ENCODE results near the gene PLCB3. TPM values are rescaled to one million over a fixed set of nuclear protein-coding genes. Genes with fewer than 3 reads are reported as not detected.

PLCB3 gene
- total and polyA plus RNA-seq, 2 experiments from 2014 or later, result 28.1 to 103 TPM

DNA sequence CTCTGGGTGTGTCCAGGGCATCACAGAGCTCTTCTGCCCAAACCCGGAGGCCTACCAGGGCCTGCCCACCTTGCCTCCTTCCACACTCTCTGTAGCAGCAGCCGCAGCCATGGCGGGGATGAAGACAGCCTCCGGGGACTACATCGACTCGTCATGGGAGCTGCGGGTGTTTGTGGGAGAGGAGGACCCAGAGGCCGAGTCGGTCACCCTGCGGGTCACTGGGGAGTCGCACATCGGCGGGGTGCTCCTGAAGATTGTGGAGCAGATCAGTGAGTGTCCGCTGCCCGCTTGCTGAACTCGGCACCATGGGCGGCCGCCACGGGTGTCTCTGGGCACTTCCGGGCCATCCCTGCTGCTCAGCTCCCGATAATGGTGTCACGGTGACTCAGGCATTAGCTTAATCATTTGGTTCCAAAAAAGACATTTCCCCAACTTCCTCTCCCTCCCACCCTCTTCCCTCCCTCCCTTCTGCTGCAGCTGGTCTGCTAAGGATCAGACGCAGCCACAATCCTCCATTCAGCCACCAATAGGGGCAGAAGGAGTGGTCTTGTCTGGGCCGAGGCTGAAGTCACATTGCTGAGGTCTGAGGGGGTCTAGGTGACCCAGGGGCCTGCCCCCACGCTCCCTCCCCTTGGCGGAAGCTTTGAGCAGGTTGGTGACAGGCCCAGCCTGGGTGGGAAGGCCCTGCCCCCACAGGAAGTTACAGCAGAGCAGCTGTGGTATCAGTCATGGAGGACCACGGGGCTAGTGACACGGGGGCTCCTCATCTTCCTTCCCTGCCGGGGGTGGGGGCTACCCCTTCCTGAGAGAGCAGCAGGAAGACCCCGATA lies 43.9 kb upstream of the PLCB3 start (continued):
- TF ChIP-seq, protein P1, sequence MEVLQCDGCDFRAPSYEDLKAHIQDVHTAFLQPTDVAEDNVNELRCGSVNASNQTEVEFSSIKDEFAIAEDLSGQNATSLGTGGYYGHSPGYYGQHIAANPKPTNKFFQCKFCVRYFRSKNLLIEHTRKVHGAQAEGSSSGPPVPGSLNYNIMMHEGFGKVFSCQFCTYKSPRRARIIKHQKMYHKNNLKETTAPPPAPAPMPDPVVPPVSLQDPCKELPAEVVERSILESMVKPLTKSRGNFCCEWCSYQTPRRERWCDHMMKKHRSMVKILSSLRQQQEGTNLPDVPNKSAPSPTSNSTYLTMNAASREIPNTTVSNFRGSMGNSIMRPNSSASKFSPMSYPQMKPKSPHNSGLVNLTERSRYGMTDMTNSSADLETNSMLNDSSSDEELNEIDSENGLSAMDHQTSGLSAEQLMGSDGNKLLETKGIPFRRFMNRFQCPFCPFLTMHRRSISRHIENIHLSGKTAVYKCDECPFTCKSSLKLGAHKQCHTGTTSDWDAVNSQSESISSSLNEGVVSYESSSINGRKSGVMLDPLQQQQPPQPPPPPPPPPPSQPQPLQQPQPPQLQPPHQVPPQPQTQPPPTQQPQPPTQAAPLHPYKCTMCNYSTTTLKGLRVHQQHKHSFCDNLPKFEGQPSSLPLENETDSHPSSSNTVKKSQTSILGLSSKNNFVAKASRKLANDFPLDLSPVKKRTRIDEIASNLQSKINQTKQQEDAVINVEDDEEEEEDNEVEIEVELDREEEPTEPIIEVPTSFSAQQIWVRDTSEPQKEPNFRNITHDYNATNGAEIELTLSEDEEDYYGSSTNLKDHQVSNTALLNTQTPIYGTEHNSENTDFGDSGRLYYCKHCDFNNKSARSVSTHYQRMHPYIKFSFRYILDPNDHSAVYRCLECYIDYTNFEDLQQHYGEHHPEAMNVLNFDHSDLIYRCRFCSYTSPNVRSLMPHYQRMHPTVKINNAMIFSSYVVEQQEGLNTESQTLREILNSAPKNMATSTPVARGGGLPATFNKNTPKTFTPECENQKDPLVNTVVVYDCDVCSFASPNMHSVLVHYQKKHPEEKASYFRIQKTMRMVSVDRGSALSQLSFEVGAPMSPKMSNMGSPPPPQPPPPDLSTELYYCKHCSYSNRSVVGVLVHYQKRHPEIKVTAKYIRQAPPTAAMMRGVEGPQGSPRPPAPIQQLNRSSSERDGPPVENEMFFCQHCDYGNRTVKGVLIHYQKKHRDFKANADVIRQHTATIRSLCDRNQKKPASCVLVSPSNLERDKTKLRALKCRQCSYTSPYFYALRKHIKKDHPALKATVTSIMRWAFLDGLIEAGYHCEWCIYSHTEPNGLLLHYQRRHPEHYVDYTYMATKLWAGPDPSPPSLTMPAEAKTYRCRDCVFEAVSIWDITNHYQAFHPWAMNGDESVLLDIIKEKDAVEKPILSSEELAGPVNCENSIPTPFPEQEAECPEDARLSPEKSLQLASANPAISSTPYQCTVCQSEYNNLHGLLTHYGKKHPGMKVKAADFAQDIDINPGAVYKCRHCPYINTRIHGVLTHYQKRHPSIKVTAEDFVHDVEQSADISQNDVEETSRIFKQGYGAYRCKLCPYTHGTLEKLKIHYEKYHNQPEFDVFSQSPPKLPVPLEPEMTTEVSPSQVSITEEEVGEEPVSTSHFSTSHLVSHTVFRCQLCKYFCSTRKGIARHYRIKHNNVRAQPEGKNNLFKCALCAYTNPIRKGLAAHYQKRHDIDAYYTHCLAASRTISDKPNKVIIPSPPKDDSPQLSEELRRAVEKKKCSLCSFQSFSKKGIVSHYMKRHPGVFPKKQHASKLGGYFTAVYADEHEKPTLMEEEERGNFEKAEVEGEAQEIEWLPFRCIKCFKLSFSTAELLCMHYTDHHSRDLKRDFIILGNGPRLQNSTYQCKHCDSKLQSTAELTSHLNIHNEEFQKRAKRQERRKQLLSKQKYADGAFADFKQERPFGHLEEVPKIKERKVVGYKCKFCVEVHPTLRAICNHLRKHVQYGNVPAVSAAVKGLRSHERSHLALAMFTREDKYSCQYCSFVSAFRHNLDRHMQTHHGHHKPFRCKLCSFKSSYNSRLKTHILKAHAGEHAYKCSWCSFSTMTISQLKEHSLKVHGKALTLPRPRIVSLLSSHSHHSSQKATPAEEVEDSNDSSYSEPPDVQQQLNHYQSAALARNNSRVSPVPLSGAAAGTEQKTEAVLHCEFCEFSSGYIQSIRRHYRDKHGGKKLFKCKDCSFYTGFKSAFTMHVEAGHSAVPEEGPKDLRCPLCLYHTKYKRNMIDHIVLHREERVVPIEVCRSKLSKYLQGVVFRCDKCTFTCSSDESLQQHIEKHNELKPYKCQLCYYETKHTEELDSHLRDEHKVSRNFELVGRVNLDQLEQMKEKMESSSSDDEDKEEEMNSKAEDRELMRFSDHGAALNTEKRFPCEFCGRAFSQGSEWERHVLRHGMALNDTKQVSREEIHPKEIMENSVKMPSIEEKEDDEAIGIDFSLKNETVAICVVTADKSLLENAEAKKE (CRISPR knock-in tag; IDR thresholded peaks at IDR 0.05), result no peak

DNA sequence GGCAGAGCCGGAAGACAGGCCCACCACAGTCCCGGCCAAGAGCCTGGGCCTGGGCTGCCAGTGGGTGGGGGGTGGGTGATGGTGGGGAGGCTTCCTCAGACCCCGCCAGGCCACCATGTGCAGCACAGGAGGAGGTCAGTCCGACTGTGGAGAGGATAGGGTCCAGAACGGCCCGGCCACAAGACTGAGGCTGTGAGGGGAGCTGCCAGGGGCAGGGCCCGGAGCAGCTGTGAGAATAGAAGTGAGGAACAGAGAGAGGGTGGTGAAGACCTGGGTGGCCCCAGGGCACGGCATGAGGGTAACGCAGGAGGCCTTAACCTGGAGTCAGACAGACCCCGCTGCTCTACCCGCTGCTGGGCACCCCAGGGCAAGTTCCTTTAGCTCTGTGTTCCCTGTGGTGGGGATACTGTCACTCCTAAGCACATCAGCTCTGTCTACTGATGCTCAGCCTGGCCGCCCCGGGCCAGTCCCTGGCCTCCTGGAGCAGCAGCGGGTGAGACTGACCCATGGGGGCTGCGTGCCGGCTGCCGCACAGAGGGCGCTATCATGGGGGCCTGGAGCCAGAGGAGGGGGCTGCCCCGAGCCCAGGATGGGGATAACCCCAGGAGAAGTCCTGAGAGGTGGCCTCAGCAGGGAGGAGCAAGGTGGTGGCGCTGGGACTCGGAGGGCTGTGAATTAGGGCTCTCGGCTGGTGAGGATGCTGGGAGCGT lies 43.1 kb upstream of the PLCB3 start:
- DNase-seq (ENCODE audit: low spot score) (no peak), ATAC-seq (no peak)
- no peaks in the 10 kb centered on the region for H3K27me3 ChIP-seq (ENCODE audit: insufficient read depth)
- H3K36me3 ChIP-seq (ENCODE audit: insufficient read depth), result peaks cover 14% of the 10 kb centered on the region
- no peak for TF ChIP-seq EZH2phosphoT487 (IDR thresholded peaks at IDR 0.05; ENCODE audit: unreplicated experiment)
- TF ChIP-seq, protein P2, sequence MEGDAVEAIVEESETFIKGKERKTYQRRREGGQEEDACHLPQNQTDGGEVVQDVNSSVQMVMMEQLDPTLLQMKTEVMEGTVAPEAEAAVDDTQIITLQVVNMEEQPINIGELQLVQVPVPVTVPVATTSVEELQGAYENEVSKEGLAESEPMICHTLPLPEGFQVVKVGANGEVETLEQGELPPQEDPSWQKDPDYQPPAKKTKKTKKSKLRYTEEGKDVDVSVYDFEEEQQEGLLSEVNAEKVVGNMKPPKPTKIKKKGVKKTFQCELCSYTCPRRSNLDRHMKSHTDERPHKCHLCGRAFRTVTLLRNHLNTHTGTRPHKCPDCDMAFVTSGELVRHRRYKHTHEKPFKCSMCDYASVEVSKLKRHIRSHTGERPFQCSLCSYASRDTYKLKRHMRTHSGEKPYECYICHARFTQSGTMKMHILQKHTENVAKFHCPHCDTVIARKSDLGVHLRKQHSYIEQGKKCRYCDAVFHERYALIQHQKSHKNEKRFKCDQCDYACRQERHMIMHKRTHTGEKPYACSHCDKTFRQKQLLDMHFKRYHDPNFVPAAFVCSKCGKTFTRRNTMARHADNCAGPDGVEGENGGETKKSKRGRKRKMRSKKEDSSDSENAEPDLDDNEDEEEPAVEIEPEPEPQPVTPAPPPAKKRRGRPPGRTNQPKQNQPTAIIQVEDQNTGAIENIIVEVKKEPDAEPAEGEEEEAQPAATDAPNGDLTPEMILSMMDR (conservative IDR thresholded peaks at IDR 0.05; ENCODE audit: low read depth in 2 of 2), result 0 out of 4 replicates have a peak, but pooled peaks of 1 of the 2 experiments have one; percentile 4
- H3K4me3 ChIP-seq, result no peak overlapping the region
- peaks cover 7% of the 10 kb centered on the region for H4K20me1 ChIP-seq (replicated peaks; ENCODE audit: insufficient read depth)
- H3K4me2 ChIP-seq, result no peak overlapping the region
- no peak overlapping the region for H3K27ac ChIP-seq (ENCODE audit: low read depth)
- no peaks in the 10 kb centered on the region for H3K9me2 ChIP-seq (ENCODE audit: insufficient read depth)
- Mint-ChIP-seq H3K27me3 (ENCODE audit: insufficient read depth, low read depth, poor library complexity) (peaks cover 18% of the 10 kb centered on the region), H3K4me1 (peaks cover 16% of the 10 kb centered on the region), H3K36me3 (ENCODE audit: low read depth) (peaks cover 37% of the 10 kb centered on the region), H3K27ac (no peak overlapping the region), H3K9me3 (no peaks in the 10 kb centered on the region), H3K4me3 (no peak overlapping the region; the same call in 2 of the 3 replicates)
- H3F3A ChIP-seq (replicated peaks; ENCODE audit: low read depth), result peaks cover 23% of the 10 kb centered on the region
- no peak overlapping the region for H2AFZ ChIP-seq
- H3K79me2 ChIP-seq (replicated peaks; ENCODE audit: insufficient read depth), result no peaks in the 10 kb centered on the region
- no peaks in the 10 kb centered on the region; the same call in 1 of the 2 replicates for H3K4me1 ChIP-seq (ENCODE audit: insufficient read depth)
